Activated CD4-positive, alpha-beta T cell treated with anti-CD3 and anti-CD28 coated beads, Interleukin-2, amount 10 ng/mL, durations not matched to agents 24 days and 14 days (primary cell): ENCODE data around the gene IQCK. TPM values are rescaled to one million over a fixed set of nuclear protein-coding genes. Genes with fewer than 3 reads are reported as not detected.

ENCODE experiments used
- DNase-seq: peaks from one replicate; pipeline ENCODE4 v3.0.0; 2022
- H3K27ac Mint-ChIP-seq: one replicate; pipeline ENCODE4 v1.8.0; 2022; ENCODE audit warnings: mild to moderate bottlenecking, mixed read lengths
- H3K27me3 Mint-ChIP-seq: one replicate; pipeline ENCODE4 v1.8.0; 2022; ENCODE audit warnings: mixed read lengths
- H3K36me3 Mint-ChIP-seq: one replicate; pipeline ENCODE4 v1.8.0; 2022; ENCODE audit warnings: low read depth, mild to moderate bottlenecking, mixed read lengths
- H3K4me1 Mint-ChIP-seq: one replicate; pipeline ENCODE4 v1.8.0; 2021; ENCODE audit warnings: mixed read lengths
- H3K4me3 Mint-ChIP-seq: one replicate; pipeline ENCODE4 v1.8.0; 2022; ENCODE audit warnings: mild to moderate bottlenecking, moderate library complexity, mixed read lengths
- H3K9me3 Mint-ChIP-seq: one replicate; pipeline ENCODE4 v1.8.0; 2021; ENCODE audit warnings: mixed read lengths
- intact Hi-C: fragments of 100-400 bp; cut with micrococcal nuclease; formaldehyde crosslinking; loops from one replicate; pipeline ENCODE4 v1.15.1; 2023
- total RNA-seq: library from RNA; stranded (reverse); gene quantifications from 2 replicates; pipeline ENCODE4 v1.2.3, GENCODE V29; 2022

The IQCK gene
- total RNA-seq, 1 donor from 2014 or later, result 1.0 TPM

DNA sequence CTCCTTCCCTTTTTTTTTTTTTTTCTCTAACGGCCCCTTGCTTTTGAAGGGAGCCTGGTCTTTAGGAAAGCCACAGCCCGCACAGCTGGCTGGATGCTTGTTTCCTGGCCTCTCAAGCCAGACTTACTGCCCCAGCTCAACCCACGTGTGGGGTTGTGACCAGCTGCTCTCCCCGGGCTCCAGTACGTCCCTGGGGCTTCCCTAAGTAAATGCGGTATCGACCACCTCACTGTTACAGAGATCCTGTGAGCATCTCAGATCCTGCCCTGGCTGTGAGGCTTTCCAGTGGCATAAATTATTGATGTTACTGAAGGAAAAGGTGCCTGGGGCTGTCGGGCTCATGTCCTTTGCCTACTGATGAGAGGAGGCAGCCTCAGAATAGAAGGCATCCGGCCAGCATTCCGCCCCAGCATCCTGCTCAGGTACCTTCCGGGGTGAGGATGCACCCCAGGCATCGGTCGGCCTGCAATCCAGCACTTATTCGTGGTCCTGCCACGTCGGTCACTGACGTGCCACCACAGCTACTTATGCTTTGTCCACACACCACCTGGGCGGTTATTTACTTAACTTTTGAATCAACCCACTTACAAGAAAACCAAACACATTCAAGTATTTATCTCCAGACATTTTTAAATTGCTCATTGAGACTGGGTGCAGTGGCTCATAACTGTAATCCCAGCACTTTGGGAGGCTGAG, 156.9 kb downstream of the IQCK start:
- Mint-ChIP-seq H3K4me3 (no peak overlapping the region), H3K36me3 (no peaks in the 10 kb centered on the region), H3K27me3 (no peaks in the 10 kb centered on the region), H3K27ac (no peak overlapping the region), H3K4me1 (no peaks in the 10 kb centered on the region), H3K9me3 (no peaks in the 10 kb centered on the region)
- intact Hi-C loops, result no loop called here
- no peak for DNase-seq

DNA sequence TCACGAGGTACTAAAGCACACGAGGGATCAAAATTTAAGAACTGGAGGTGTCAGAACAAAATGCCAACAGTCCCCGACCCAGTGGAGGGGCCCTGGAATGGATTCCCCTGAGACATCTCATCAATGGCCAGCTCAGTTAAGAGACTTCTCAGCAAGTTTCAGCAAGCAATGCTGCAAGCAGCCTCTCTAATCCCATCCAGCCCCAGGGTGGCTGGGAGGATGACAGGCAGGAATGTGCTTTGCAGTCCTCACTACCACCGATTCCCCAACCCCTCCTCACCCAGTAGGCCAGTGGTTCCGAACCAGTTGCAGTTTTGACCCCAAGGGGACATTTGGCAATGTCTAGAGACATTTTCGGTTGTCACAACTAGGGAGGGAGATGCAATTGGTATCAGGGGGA, 157.8 kb downstream of the IQCK start:
- Mint-ChIP-seq H3K36me3 (no peaks in the 10 kb centered on the region), H3K4me1 (no peaks in the 10 kb centered on the region), H3K27me3 (peaks cover under 1% of the 10 kb centered on the region), H3K4me3 (no peak overlapping the region), H3K9me3 (no peaks in the 10 kb centered on the region), H3K27ac (no peak overlapping the region)
- intact Hi-C loops, result no loop called here
- no peak for DNase-seq

DNA sequence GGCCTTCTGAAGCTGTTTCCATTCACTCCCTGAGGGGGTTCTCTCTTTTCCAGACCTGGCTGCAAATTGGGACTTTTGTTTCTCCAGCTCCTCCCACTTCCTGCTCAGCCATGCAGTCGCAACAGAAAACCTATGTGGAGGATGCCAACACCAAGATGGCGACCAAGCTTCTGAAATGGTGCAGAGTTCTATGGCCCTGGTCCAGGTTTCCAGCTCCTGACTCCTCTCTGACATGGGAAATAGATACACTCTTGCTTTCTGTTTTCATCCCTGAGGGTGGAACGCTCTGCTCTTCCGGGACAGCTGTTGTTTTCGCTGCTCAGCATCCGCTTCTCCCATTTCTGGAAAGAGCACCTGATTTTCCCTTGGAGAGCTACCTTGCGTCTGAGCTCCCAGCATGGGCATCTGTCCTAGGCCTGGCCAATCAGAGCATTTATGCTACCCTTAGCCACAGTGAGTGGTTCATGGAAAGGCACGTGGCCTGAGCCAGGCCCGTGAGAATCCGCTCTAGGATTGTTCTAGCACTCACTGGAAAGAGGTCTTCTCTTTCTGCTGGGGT, 158.5 kb downstream of the IQCK start:
- Mint-ChIP-seq H3K27me3 (peaks cover 2% of the 10 kb centered on the region), H3K4me1 (no peaks in the 10 kb centered on the region), H3K4me3 (no peak overlapping the region), H3K9me3 (no peaks in the 10 kb centered on the region), H3K36me3 (no peaks in the 10 kb centered on the region), H3K27ac (no peak overlapping the region)
- intact Hi-C loops, result no loop called here
- no peak for DNase-seq

DNA sequence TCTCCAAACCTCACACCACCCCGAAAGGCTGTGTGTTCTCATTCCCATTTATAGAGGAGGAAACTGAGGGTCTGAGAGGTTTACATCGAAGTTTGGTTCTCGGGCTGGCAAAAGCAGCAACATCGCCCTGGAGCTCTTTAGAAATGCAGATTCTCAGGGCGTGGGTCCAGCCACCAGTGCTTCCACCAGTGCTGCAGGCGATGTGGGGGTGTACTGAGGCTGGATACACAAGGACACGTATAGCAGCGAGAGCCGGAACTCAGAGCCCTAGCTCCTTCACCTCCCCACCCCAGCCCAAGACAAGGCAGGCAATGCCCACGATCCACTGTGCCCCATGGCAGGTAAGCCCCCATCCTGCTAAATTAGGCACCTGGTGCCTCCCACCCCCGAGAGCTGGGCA, 160.7 kb downstream of the IQCK start:
- H3K9me3 Mint-ChIP-seq, result no peaks in the 10 kb centered on the region
- no peak overlapping the region for H3K4me3 Mint-ChIP-seq

DNA sequence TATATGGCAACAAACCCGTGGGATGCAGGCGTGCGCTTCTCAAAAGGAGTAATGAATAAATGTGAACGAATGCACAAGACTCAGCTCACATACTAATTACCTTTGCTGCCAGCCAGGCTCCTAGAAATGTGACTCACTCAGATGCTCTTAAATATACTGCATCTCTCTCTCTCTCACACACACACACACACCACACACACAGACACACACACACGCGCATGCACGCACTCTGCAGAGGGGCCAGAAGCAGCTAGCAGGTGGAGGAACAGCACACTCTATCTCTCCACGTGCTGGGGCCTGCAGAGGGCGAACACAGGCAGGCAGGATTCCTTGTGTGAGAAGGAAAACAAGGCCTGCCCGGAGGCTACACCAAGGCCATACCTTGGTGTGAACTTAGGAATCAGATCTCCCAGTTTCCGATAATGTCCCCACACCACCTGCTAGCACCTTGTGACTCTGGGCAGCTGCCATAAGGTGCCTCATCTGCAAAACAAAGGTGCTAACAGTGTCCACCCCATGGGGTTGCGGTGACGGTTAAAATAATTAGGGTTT, 161.2 kb downstream of the IQCK start:
- peaks cover 23% of the 10 kb centered on the region for H3K27me3 Mint-ChIP-seq
- H3K36me3 Mint-ChIP-seq, result no peaks in the 10 kb centered on the region
- no peak overlapping the region for H3K27ac Mint-ChIP-seq
- no peak overlapping the region for H3K4me3 Mint-ChIP-seq
- peaks cover 2% of the 10 kb centered on the region for H3K4me1 Mint-ChIP-seq
- intact Hi-C loops, result no loop called here
- no peak for DNase-seq
- no peaks in the 10 kb centered on the region for H3K9me3 Mint-ChIP-seq

More for the DNA sequence above, 160.7 kb downstream of the IQCK start:
- DNase-seq, result no peak
- intact Hi-C loops, result no loop called here
- H3K36me3 Mint-ChIP-seq, result no peaks in the 10 kb centered on the region
- no peaks in the 10 kb centered on the region for H3K4me1 Mint-ChIP-seq
- peaks cover 20% of the 10 kb centered on the region for H3K27me3 Mint-ChIP-seq
- H3K27ac Mint-ChIP-seq, result no peak overlapping the region

DNA sequence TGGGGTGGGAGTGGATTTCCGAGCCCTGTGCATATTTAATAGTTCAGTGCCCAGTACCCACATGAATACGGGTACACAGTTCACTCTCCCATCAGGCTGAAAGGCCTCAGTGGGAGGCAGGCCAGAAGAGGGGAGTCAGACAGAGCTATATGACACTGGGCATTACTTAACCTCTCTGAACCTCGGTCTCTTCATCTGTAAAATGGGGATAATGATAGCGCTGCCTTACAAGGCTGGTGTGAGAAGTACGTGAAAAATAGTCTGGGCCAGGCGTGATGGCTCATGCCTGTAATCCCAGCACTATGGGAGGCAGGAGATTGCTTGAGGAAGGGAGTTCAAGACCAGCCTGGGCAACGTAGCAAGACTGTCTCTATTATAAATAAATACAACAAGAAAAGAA, 163.0 kb downstream of the IQCK start:
- Mint-ChIP-seq H3K27me3 (peaks cover 37% of the 10 kb centered on the region), H3K4me1 (peaks cover 14% of the 10 kb centered on the region), H3K27ac (no peak overlapping the region), H3K36me3 (no peaks in the 10 kb centered on the region), H3K9me3 (no peaks in the 10 kb centered on the region), H3K4me3 (no peak overlapping the region)
- intact Hi-C loops, result no loop called here
- DNase-seq, result no peak

DNA sequence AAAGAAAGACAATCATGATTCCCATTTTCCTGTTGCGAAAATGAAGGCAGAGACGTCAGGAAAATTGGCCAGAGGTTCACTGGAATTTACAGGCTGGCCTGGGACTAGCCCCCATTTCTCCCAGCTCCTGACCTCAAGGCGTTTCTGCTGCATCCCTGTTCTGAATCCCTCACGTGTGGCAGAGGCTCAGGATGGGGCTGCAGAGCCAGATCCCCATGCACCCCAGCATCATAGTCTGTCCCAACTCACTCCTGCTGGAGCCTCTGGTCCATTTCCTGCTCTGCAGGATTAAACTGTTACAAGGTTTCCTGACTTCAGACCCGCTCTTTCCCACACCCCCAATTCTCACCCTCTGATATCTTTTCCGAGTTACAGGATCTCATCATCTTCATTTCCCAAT, 163.7 kb downstream of the IQCK start:
- peaks cover 19% of the 10 kb centered on the region for H3K4me1 Mint-ChIP-seq
- intact Hi-C loops, result no loop called here
- peaks cover 40% of the 10 kb centered on the region for H3K27me3 Mint-ChIP-seq
- H3K9me3 Mint-ChIP-seq, result no peaks in the 10 kb centered on the region
- H3K36me3 Mint-ChIP-seq, result no peaks in the 10 kb centered on the region
- H3K27ac Mint-ChIP-seq, result no peak overlapping the region
- no peak for DNase-seq
- H3K4me3 Mint-ChIP-seq, result no peak overlapping the region

DNA sequence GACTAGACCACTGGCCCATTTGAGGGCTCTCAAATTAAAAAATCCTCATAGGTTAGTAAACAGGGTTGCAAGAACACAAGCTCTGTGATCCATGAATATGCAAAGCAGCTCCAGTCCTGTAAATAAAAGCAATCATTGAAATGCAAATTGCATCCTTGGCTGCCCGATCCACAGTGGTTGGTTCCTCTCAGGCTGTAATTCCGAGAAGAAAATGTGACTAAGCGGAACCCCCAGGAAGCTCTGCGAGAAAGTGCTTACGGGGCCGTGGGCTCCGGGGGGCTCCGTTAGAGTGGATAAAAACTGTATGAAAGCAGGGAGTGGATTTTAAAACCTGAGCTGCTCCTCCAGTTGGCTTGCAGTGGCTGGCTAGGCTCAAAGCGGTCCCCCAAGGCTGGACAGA, 164.1 kb downstream of the IQCK start:
- Mint-ChIP-seq H3K4me1 (peaks cover 19% of the 10 kb centered on the region), H3K36me3 (no peaks in the 10 kb centered on the region)
- intact Hi-C loops, result no loop called here

DNA sequence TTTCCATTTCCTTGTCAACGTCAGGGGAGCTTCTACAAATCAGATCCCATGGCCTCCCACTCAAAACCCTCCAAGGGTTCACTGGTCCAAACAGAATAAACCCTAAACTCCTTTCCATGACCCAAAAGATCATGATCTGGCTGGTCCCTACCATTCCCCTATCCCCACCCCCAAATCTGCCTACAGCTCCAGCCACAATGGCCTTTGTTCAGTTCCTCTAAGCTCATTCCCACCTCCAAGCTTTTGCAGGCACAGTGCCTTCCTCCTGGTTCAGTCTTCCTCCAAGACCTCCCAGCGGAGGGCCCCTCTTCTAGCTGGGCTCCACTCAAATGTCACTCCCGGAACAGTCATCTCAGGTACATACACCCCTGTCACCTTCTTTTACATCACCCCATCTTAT, 164.6 kb downstream of the IQCK start:
- Mint-ChIP-seq H3K27me3 (peaks cover 40% of the 10 kb centered on the region), H3K36me3 (no peaks in the 10 kb centered on the region), H3K4me1 (peaks cover 19% of the 10 kb centered on the region), H3K9me3 (no peaks in the 10 kb centered on the region), H3K4me3 (no peak overlapping the region), H3K27ac (no peak overlapping the region)
- intact Hi-C loops, result no loop called here
- no peak for DNase-seq

More for the DNA sequence above, 164.1 kb downstream of the IQCK start:
- H3K27me3 Mint-ChIP-seq, result peaks cover 40% of the 10 kb centered on the region
- H3K27ac Mint-ChIP-seq, result no peak overlapping the region
- H3K4me3 Mint-ChIP-seq, result no peak overlapping the region
- H3K9me3 Mint-ChIP-seq, result no peaks in the 10 kb centered on the region
- DNase-seq, result no peak

DNA sequence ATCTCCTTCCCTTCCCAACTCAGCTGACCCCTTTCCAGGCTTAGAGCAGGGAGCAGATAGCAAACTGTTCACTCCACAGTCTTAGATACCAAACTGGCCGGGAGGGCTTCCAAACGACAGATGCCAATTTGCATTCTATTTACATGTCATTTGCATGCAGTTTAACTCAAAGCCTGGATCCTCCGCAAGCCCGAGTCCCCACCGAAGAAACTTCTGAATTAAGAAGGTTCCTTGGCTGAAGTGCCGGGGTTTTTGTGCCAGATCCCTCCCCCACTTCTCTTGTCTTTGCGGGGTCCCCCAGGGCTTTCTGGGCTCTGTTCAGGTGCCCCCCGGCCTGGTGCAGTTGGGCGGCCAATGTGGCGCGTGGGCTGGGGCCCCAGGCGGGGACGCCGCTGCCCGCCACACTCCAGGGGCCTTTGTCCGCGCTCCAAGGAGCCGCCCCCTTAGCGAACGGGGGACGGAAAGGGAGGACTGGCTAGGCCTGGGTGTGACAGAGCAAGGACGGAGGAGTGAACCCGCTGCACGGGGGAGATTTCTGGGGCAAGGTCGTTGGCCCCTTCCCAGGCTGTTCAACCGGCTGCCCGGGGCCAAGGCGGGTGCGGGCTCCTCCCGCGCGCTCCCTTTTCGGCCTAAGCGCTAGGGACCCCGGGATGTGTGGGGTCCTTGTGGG, 165.4 kb downstream of the IQCK start:
- intact Hi-C loops, result no loop called here
- Mint-ChIP-seq H3K9me3 (no peaks in the 10 kb centered on the region), H3K4me3 (no peak overlapping the region), H3K27ac (no peak overlapping the region), H3K4me1 (peaks cover 19% of the 10 kb centered on the region), H3K36me3 (no peaks in the 10 kb centered on the region), H3K27me3 (peaks cover 40% of the 10 kb centered on the region)
- peak; percentile 57 for DNase-seq

DNA sequence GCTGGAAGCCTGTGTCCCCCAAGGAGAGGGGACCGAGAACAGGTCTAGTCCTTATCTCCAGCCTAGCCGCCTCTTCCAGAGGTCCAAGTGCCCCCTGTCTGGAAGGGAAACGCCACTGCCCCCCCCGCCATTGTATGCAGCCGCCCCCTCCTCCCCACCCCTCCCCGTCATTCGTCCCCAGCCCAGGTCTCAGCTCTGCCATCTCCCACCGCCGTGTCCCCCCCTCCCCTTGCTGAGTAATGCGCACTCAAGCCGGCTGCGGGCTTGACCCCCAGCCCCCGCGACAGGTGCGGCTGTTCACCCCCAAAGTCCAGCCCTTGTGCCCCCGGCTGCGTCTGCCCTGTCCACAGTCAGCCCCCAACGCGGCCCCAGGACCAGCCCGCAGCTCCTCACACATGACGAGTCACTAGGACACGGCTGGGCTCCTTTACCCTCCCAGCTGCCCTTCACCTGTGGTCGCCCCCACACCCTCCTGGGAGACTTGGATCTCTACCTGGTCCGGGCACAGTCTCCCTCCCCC, 166.0 kb downstream of the IQCK start:
- Mint-ChIP-seq H3K4me3 (peak overlapping the region; percentile 71), H3K27me3 (peaks cover 40% of the 10 kb centered on the region), H3K9me3 (no peaks in the 10 kb centered on the region), H3K27ac (no peak overlapping the region), H3K36me3 (no peaks in the 10 kb centered on the region), H3K4me1 (peaks cover 22% of the 10 kb centered on the region)
- intact Hi-C loops, result no loop called here
- DNase-seq, result no peak

DNA sequence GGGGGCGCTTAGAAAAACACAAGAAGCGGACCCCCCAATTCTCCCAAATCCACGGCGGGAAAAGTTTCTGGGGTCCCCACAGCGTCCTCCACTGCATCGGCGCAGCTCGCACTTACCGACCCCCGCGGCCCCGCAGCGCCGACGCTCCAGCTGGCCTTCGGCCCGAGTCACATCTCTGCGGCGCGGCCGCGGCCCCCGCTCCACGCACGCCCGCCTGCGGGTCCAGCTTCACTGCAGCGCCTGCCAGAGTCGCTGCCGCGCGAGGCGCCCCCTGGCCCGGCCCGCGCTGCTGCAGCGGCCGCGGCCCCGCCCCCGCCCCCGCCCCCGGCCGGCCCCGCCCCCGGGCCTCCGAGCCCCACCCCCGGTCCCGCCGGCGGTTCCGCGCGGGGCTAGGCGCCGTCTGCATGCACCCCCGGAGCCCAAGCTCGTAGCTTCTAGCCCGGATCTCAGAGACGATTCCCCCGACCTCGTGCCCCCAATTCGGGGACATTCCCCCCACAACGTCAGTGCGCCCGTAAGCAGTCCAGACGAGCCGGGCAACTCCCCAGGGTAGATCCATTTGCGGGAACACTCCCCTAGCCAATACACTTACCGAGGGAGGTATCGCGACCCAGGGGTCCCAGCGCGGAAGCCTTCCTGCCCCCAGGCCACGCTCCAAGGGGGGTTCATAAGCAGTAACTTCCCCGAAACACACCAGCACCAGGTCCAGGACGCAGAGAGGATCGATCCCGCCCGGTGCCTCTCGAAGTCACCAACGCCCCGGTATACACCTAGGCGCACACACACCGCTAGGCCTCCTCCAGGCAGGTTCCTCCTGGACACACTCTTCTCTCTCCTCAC, 166.8 kb downstream of the IQCK start, which contains the start of gene GPRC5B:
Gene GPRC5B, minus strand, starts transcription at position 238 of the 840 bp plus-strand sequence. CDS start 12,003 bp downstream, outside the sequence.
- peaks cover 24% of the 10 kb centered on the region for H3K4me1 Mint-ChIP-seq
- intact Hi-C loops, result loop anchor here (5.0 kb wide), 2 partner anchors 303 to 498 kb away; no protein-coding TSS in a partner anchor
- H3K9me3 Mint-ChIP-seq, result no peaks in the 10 kb centered on the region
- no peaks in the 10 kb centered on the region for H3K36me3 Mint-ChIP-seq
- H3K27ac Mint-ChIP-seq, result peak within 1 kb of the TSS; percentile 74
- peak within 1 kb of the TSS; percentile 88 for H3K4me3 Mint-ChIP-seq
- peaks cover 40% of the 10 kb centered on the region for H3K27me3 Mint-ChIP-seq
- DNase-seq, result peak; percentile 83

DNA sequence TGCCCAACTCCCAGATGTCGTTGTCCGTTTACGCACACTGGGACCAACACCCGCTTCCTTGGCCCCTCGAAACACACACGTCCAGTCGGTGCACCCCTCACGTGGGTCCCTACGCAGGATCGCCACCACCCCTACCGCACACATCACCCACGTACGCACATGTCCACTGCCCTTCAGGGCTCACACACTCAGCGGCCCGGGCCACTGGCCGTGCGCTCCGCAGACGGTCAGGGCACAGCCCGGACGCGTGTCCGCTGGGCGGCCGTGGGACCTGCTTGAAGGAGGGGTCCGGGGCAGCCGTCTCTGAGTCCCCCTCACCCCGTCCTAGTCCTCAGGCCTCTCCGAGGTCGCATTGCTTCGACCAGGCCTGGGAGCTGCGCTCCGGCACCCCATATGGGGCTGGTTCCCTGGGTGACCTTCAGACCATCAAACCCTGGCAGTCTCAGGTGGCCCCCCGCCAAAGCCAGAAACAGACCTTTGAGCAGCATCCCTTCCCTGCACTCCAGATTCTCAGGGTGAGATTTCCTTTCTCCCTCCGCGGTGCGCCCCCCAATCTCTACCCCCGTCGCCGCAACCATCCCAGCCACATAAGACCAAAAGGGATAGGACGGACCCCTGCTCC, 167.5 kb downstream of the IQCK start:
- H3K4me1 Mint-ChIP-seq, result peaks cover 24% of the 10 kb centered on the region
- no peaks in the 10 kb centered on the region for H3K9me3 Mint-ChIP-seq
- intact Hi-C loops, result loop anchor here (1.0 to 5.0 kb wide), 5 partner anchors 167 to 498 kb away; partner anchors contain the start of genes IQCK and KNOP1
- H3K4me3 Mint-ChIP-seq, result peak overlapping the region; percentile 88
- H3K27me3 Mint-ChIP-seq, result peaks cover 40% of the 10 kb centered on the region
- no peak for DNase-seq
- no peaks in the 10 kb centered on the region for H3K36me3 Mint-ChIP-seq
- H3K27ac Mint-ChIP-seq, result peak overlapping the region; percentile 74
